Jurkat, Clone E6-1 (cell line): ENCODE measurements around the gene EBF3.

Experiments
- DNase-seq: peaks from one replicate; pipeline ENCODE4 v3.0.0-alpha.2; 2011; ENCODE audit warnings: low read depth, low spot score
- H3K4me3 ChIP-seq: 2 replicates; pipeline ENCODE4 v1.5.1; 2011; ENCODE audit warnings: mild to moderate bottlenecking, low read length, control low read depth, moderate library complexity

The EBF3 gene

DNA sequence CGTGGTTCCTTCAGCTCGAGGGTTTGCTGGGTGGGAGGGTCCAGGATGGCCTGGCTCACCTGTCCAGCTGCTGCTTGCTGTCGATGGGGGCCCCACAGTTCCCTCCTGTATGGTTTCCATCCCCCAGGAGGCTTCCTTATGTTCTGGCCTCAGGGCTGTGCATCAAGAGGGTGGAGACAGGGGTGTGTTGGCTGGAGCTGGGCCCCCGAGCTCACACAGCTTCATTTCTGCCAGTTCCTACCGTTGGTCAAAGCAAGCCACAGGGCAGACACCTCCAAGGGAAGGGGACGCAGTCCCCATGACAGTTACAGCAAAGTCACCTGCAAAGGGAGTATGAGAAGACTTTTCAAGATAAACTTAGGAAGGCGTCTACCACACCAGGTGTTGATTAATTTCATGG lies 156.9 kb downstream of the EBF3 start:
- no peak overlapping the region for H3K4me3 ChIP-seq
- DNase-seq: no peak

DNA sequence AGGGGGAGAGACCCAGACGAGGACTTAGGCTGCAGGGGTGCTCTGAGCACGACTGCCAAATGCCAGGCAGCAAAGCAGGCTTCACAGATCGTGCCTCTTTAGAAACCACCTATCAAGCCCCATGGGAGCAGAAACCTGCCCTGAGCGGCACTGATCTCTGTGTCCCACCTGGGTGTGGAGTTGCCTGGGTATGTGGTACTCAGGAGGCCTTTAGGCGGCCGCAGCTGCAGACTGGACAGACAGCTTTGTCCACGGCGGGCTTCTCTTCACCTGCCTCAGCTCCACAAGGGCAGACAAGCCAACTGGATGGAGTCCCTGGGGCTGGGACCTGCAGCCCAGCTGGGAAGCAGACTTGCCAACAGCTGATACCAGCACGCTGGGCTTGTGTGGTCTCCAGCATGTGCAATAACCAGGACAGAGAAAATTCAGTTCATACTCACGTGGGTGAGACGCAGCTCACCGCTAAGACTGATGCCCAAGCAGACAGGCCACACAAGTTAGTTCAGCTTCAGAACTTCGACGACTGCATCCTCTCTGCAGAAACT lies 163.2 kb downstream of the EBF3 start:
- no peak overlapping the region for H3K4me3 ChIP-seq
- no peak for DNase-seq

DNA sequence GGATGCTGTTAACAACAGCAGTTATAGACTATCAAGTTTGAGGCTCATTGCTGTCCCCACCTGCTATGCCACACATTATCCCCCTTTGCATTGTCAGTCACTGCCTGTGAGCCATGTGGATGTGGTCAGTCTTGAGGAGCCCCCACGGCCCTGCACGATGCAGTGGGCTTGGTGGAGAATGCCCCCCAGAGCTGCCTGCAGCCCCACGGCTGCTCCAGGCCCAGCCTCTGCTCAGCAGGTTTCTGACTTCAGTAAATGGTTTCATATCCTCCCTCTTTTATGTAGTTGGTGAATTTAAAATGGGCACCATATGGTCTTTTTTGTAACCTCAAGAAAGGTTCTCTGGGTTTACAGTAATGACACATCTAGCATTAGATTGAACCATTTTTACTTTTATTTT lies 164.1 kb downstream of the EBF3 start:
- no peak overlapping the region for H3K4me3 ChIP-seq
- DNase-seq: no peak

DNA sequence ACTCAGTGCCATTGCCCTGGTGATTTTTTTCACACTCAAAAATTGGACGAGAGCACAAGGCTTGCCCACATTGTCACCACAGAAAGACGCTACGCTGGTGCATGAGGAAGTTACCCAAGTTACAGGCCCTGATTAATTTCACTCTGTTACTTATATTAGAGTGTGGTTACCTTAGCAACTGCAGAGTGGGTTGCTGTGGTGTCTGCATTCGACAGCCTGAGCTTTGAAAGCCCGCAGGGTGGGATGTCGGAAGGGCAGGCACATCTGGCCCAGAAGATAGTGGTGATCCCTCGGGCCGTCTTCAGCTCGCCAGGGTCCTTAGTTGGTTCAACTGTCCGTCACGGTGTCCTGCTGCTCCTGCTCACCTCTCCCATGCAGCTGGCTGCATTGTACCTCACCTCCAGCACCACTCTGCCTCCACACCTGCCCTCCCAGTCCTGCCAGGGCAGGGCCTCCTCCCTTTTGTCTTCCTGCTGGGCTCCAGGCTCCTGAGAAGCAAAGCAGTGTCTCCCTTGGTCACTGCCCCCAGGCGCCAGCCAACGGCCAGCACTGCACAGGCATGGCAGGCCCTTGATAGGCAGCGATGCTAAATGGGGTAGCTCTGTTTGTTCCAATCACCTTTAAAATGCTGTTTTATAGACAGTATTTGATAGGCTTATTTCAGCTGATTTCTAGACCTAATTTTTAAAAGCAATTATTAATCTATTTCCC lies 167.2 kb downstream of the EBF3 start:
- H3K4me3 ChIP-seq: no peak overlapping the region
- no peak for DNase-seq

DNA sequence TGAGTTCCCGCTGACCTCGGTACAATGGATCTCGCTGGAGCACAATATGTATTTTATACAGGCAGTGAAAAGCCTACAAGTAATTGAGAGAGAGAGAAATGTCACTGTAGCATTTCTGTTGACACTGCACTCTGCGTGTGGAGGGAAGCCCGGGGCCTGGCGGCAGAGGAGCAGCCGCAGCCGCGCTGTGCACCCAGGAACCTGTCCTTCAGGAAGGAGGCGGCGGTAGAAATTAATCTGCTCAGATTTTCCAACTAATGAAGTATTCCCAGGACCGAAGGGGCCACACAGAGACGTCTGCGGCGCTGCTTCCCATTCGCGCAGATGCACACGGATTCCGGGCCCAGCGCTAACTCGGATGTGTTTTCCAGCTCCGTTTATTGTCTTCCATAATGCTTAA lies 170.1 kb downstream of the EBF3 start:
- DNase-seq: no peak
- H3K4me3 ChIP-seq: no peak overlapping the region

DNA sequence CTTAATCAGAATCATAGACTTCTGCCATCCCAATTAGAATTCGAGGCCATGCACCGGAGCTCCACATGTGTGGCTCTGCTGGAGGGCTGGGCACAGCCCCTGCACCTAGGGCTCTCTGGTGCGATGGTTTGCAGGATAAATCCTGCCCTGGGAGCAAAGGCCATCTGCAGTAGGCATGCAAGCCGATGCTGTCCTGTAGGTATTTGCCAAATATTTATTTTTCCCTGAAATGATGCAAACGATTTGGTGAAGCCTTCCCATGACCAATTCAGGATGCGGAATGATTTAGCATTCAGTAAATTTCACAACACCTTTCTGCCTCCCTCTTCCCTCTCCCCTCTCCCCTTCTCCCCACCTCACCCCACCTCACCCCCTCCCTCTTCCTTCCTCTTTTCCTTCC lies 170.6 kb downstream of the EBF3 start:
- DNase-seq: no peak
- H3K4me3 ChIP-seq: no peak overlapping the region

DNA sequence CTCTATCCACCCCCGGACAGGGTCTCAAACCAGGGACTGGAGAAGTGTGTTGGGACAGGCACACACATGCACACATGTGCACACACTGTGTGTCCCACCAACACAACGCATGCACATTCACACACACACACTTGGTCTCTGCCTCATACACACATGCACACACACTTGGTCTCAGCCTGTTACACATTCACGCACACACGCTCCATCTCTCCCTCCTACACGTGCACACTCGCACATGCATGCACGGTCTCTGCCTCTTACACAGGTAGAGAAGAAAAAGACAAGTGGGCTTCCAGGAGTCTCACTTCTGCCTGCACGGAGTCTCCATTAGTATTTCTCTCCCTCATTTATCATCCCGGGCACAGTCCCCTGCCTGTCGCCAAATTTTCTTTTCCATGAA lies 171.2 kb downstream of the EBF3 start:
- no peak overlapping the region for H3K4me3 ChIP-seq
- DNase-seq: no peak

DNA sequence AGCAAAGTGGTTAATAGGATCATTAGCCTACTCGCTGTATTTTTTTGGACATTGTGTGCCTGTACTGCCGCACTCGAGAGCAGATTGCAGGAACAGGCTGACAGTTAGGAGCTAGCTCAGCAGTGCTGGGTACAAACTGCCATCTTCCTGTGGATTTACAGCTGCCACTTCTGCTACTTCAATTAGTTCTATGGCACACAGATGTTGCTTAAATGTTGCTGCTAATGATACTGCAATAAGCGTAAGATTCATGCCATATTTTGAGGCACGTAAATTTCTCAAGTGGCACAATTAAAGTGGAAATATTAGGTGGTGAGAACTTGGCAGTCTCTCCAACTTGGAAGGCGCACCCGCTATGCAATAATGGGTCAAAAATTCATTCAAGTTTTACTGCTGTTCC lies 171.9 kb downstream of the EBF3 start:
- no peak overlapping the region for H3K4me3 ChIP-seq
- DNase-seq: no peak

DNA sequence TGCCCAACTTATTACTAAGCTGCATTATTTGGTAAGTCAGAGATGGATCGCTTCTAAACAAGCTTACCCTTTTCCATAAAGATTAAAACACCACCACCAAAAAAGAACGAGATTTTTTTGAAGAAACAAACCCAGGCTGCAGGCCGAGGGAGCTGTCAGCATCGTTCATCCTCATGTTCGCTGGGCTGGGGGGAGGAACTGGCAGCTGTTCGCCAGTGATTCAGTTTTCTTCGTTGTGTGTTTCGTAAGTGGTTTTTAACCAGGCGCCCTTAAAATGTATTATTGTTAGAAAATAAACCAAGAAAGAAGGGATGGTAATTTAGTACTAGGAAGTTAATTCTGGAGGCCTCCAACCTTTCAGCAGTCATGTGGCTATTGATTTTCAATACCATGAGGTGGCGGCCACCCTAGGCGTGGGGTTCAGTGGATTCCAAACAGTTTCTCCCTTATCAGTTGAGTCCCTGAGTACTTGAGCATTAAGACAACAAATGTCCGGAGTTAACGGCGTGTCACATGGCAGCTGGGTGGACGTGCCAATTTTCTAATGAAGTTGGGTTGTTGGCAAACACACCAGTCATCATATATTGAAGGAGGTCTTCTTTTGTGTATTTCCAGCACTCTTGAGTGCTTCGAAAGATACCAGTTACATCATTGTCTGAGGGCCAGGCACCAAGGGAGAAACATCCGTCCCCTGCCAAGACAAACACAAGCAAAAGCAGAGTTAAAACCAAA lies 173.2 kb downstream of the EBF3 start:
- H3K4me3 ChIP-seq: no peak overlapping the region
- no peak for DNase-seq

DNA sequence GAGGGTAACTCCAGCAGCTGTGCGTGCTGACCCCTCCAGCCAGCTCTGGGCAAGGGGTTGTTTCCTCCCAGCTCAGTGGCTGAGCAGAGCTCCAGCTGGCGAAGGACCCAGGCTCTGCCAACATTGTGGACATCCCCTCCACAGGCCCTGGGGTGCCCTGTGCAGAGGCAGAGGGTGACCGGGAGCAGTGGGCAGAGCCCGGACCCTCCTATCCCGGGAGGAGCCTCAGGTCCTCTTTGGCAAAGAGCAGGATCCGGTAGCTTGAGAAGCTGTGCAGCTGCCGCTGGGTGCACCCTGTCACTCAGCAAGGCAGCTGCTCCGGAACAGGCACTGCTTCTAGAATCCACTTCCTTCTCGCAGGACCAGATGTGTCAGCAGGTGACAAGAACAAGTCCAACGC lies 175.9 kb downstream of the EBF3 start:
- DNase-seq: no peak
- no peak overlapping the region for H3K4me3 ChIP-seq

DNA sequence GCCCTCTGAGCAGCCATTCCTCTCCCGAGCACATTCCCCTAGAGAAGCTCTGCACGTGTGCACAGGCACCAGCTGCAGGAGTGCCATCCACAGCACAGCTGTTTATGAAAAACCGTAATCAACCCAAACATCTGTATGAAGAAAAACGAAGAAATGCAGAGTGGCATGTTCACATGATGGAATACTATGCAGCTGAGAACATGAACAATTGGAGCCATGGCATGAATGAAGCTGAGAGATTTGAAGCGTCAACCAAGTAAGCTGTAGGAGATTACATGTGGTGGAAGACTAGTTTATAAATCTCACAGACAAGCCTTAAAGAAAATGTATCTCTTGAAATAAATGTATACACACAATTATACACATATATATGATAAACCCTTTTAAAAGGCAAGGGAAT lies 176.5 kb downstream of the EBF3 start:
- no peak for DNase-seq
- H3K4me3 ChIP-seq: no peak overlapping the region

DNA sequence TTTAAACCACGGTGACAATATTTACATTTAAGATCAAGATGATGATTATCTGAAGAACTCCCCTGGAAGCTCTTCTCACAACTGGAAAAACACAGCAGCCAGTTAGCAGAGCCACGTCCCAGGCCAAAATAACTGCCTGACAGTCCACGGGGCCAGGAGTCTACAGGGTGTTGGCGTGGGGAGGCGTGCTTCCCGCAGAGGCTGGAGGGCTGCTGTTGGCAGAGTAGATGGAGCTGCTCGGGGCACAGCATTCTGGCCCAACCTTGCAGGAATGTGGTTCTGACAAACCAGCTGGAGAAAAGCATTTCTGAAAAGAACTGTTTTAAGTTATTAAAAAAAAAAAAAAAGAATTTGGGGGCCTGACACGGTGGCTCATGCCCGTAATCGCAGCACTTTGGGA lies 177.9 kb downstream of the EBF3 start:
- no peak overlapping the region for H3K4me3 ChIP-seq

DNA sequence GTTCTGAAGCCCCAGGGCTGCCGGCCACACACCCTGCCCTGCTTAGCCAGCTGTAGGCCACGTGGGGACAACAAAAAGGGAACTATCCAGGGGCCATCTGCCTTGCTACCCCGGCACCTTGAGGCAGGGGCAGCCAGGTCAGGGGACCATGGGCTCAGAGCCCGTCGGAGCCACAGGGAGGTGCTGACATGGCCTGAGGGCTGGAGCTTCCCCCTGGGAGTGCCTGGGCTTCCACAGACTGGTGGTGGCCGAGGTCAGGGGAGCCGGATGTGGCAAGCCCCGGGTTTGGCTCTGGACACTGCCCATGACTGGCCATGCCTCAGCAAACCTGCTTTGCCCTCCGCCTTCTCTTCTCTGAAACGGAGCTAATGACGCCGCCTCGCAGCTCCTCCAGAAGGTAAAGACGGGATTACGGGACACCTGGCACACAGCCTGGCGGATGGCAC lies 178.5 kb downstream of the EBF3 start:
- DNase-seq: no peak
- no peak overlapping the region for H3K4me3 ChIP-seq

More for the DNA sequence above, 177.9 kb downstream of the EBF3 start:
- DNase-seq: no peak
